SK-N-SH (cell line): ENCODE measurements around the gene ASIP. TPM values are rescaled to one million over a fixed set of nuclear protein-coding genes. Genes with fewer than 3 reads are reported as not detected.

Experiments used
- CTCF ChIA-PET: fragments of 300-600, 350-600 bp; formaldehyde crosslinking; extraction: SDS; loops from one replicate; lab custom pipeline; 2021; lab: Yijun Ruan, JAX
- POLR2A ChIA-PET: fragments of 350-600 bp; sonication (Branson Sonifier 250); formaldehyde crosslinking; extraction: SDS; loops from one replicate; lab custom pipeline; 2020; ENCODE audit warnings: antibody characterized with exemption, inconsistent platforms; lab: Yijun Ruan, JAX
- DNase-seq: peaks from one replicate; pipeline ENCODE4 v3.0.0; 2012
- H2AFZ ChIP-seq: fragments of 200-600 bp; sonication (generic); 2 replicates; pipeline ENCODE4 v1.8.1; 2016; ENCODE audit warnings: antibody characterized with exemption, mild to moderate bottlenecking, low read depth
- H3F3A ChIP-seq: fragments of 200-600 bp; sonication (generic); replicated peaks from 2 replicates; pipeline ENCODE3; 2016; ENCODE audit warnings: antibody characterized with exemption, mild to moderate bottlenecking; ENCODE audit not compliant: insufficient read depth
- H3K27ac ChIP-seq, 2 experiments: fragments of 200-500 bp in 1 of 2; fragments of 200-600 bp in 1 of 2; sonication (Bioruptor generic) in 1 of 2; sonication (generic), shearing (Covaris generic) in 1 of 2; 2 replicates each; pipeline versions ENCODE4 v1.5.1 to v1.6.1; 2014 to 2016; ENCODE audit warnings: low read depth in 2 of 2, inconsistent platforms in 1 of 2, low read length in 1 of 2, mild to moderate bottlenecking in 1 of 2, mixed read lengths in 1 of 2
- H3K27me3 ChIP-seq: fragments of 200-600 bp; sonication (generic), shearing (Covaris generic); 2 replicates; pipeline ENCODE4 v1.6.1; 2016; ENCODE audit warnings: mixed run types; ENCODE audit not compliant: insufficient read depth
- H3K36me3 ChIP-seq, 2 experiments: fragments of 200-500 bp in 1 of 2; fragments of 200-600 bp in 1 of 2; sonication (Bioruptor generic) in 1 of 2; sonication (generic) in 1 of 2; replicated peaks in 1 of 2; 2 replicates each; pipeline versions ENCODE3 to v1.5.1; 2014 to 2016; ENCODE audit warnings: low read length in 1 of 2, mild to moderate bottlenecking in 1 of 2; ENCODE audit not compliant: insufficient read depth in 2 of 2, control insufficient read depth in 1 of 2
- H3K4me1 ChIP-seq, 2 experiments: fragments of 200-500 bp in 1 of 2; fragments of 200-600 bp in 1 of 2; sonication (Bioruptor generic) in 1 of 2; sonication (generic), shearing (Covaris generic) in 1 of 2; 2 replicates each; pipeline versions ENCODE4 v1.5.1 to v1.6.1; 2014 to 2016; ENCODE audit warnings: low read depth in 1 of 2, low read length in 1 of 2, mixed run types in 1 of 2; ENCODE audit not compliant: insufficient read depth in 2 of 2, control insufficient read depth in 1 of 2
- H3K4me2 ChIP-seq: fragments of 200-600 bp; sonication (generic), shearing (Covaris generic); 2 replicates; pipeline ENCODE4 v1.6.1; 2017; ENCODE audit warnings: mixed run types
- H3K4me3 ChIP-seq, 2 experiments: fragments of 200-500 bp in 1 of 2; fragments of 200-600 bp in 1 of 2; sonication (Bioruptor generic) in 1 of 2; sonication (generic), shearing (Covaris generic) in 1 of 2; 2 replicates each; pipeline versions ENCODE4 v1.5.1 to v1.8.1; 2014 to 2016; ENCODE audit warnings: low read depth in 2 of 2, inconsistent platforms in 1 of 2, low read length in 1 of 2, mild to moderate bottlenecking in 1 of 2, mixed read lengths in 1 of 2, moderate library complexity in 1 of 2
- H3K79me2 ChIP-seq: fragments of 200-600 bp; sonication (generic); 2 replicates; pipeline ENCODE4 v1.8.1; 2017; ENCODE audit warnings: mild to moderate bottlenecking; ENCODE audit not compliant: insufficient read depth
- H3K9ac ChIP-seq: fragments of 200-600 bp; sonication (generic); 2 replicates; pipeline ENCODE4 v1.6.1; 2017; ENCODE audit warnings: mixed run types
- H3K9me2 ChIP-seq: fragments of 200-600 bp; sonication (generic); 2 replicates; pipeline ENCODE4 v1.6.1; 2017; ENCODE audit warnings: mixed run types
- H3K9me3 ChIP-seq: fragments of 200-600 bp; sonication (generic); 2 replicates; pipeline ENCODE4 v1.6.1; 2017; ENCODE audit warnings: mixed run types, mild to moderate bottlenecking, moderate library complexity
- H4K20me1 ChIP-seq: fragments of 200-600 bp; sonication (generic); 2 replicates; pipeline ENCODE4 v1.6.1; 2017; ENCODE audit warnings: mild to moderate bottlenecking, mixed run types; ENCODE audit not compliant: insufficient read depth
- CHD2 ChIP-seq: fragments of 150-350 bp; IDR thresholded peaks from 2 replicates; pipeline ENCODE4 v1.6.1; 2018; ENCODE audit warnings: low read length; ENCODE audit not compliant: partially characterized antibody
- ELF1 ChIP-seq: IDR thresholded peaks from 2 replicates; pipeline ENCODE4 v1.4.0; 2012
- EZH2phosphoT487 ChIP-seq: fragments of 200-600 bp; sonication (generic); IDR thresholded peaks from 2 replicates; pipeline ENCODE4 v1.6.1; 2017; ENCODE audit warnings: low read depth, mixed run types, mild to moderate bottlenecking, antibody characterized with exemption, moderate library complexity, borderline replicate concordance
- FOXM1 ChIP-seq: IDR thresholded peaks from 2 replicates; pipeline ENCODE4 v1.4.0; 2012; ENCODE audit warnings: low read depth, mild to moderate bottlenecking
- GATA2 ChIP-seq: sonication (generic); formaldehyde crosslinking; IDR thresholded peaks from 2 replicates; pipeline ENCODE4 v1.5.0; 2020; ENCODE audit warnings: mild to moderate bottlenecking, missing genetic modification reagents
- JUND ChIP-seq: IDR thresholded peaks from 2 replicates; pipeline ENCODE4 v1.4.0; 2012
- MXI1 ChIP-seq: IDR thresholded peaks from 2 replicates; pipeline ENCODE4 v1.6.1; 2012; ENCODE audit warnings: mild to moderate bottlenecking, low read depth, low read length, improper control_type of control experiment
- NFIC ChIP-seq: IDR thresholded peaks from 2 replicates; pipeline ENCODE4 v1.4.0; 2012; ENCODE audit warnings: borderline replicate concordance
- NRF1 ChIP-seq: IDR thresholded peaks from 2 replicates; pipeline ENCODE4 v1.6.1; 2012; ENCODE audit warnings: low read depth, mild to moderate bottlenecking, low read length
- RCOR1 ChIP-seq: fragments of 150-350 bp; IDR thresholded peaks from 2 replicates; pipeline ENCODE4 v1.6.1; 2017; ENCODE audit warnings: antibody characterized with exemption, low read length
- SIN3A ChIP-seq: IDR thresholded peaks from 2 replicates; pipeline ENCODE4 v1.6.1; 2012; ENCODE audit warnings: low read depth, mild to moderate bottlenecking, low read length, moderate library complexity, borderline replicate concordance
- SMC3 ChIP-seq: IDR thresholded peaks from 2 replicates; pipeline ENCODE4 v1.6.1; 2012; ENCODE audit warnings: low read depth, low read length, improper control_type of control experiment
- TCF12 ChIP-seq: IDR thresholded peaks from 2 replicates; pipeline ENCODE4 v1.4.0; 2012
- WGBS: methylation state at CpG from one replicate; pipeline ENCODE4 v1.1.6; 2017; ENCODE audit warnings: low lambda C conversion rate; 5-methylcytosine and 5-hydroxymethylcytosine counted together
- polyA plus RNA-seq, 3 experiments: library from polyadenylated mRNA; depleted of rRNA; stranded (reverse); fragments of >200 nt; gene quantifications; 2 replicates each; pipeline ENCODE4 v1.2.3, GENCODE V29; 2012
- TF ChIP-seq, protein P1 (sequence below): fragments of 150-350 bp; IDR thresholded peaks from 2 replicates; pipeline ENCODE4 v1.6.1; 2016; ENCODE audit warnings: mild to moderate bottlenecking, low read depth, low read length
- TF ChIP-seq, protein P2 (sequence below): IDR thresholded peaks from 2 replicates; pipeline ENCODE4 v1.4.0; 2012; ENCODE audit warnings: low read depth
- TF ChIP-seq, protein P3 (sequence below): IDR thresholded peaks from 2 replicates; pipeline ENCODE4; 2012
- TF ChIP-seq, protein P4 (sequence below): fragments of 200-600 bp; sonication (generic); IDR thresholded peaks from 2 replicates; pipeline ENCODE4 v1.6.1; 2017; ENCODE audit warnings: antibody characterized with exemption, mild to moderate bottlenecking, moderate library complexity
- TF ChIP-seq, protein P5 (sequence below): IDR thresholded peaks from 2 replicates; pipeline ENCODE4 v1.4.0; 2012; ENCODE audit warnings: low read depth, borderline replicate concordance

The ASIP gene
- polyA plus RNA-seq, 1 of the 3 experiments (the other 2 are of a cell fraction) = 0.15 TPM

DNA sequence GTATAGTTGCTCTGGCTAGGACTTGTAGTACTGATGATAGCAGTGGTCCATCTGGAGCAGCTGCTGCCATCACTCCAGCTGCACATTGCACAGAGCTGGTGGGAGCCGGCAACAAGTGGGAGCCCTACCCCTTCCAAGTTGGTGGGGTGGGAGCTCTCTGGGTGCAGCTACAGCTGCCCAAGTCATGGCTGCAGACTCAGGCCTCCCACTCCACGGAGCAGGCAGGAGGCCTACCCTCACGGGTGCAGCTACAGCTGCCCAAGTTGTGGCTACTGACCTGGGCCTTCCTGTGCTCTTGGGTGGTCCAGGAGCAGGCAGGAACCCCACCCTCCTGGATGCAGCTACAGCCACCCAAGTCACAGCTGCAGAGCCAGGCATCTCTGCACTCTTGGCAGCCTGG lies 32.1 kb upstream of the ASIP start:
- H3K36me3 ChIP-seq = no peaks in the 10 kb centered on the region
- H3K79me2 ChIP-seq = no peaks in the 10 kb centered on the region
- peaks cover 13% of the 10 kb centered on the region for H3K9me3 ChIP-seq
- ChIA-PET POLR2A (no interaction called here), CTCF (interaction anchor here (1.1 to 2.6 kb wide), 2 partner anchors 18 to 58 kb away, joined by 3 to 12 read pairs; no protein-coding TSS in a partner anchor)
- no peaks in the 10 kb centered on the region for H4K20me1 ChIP-seq
- no peak overlapping the region for H3K4me3 ChIP-seq
- 50% methylated on average over 2 of the region's 3 CpGs for WGBS
- H3K9ac ChIP-seq = no peak overlapping the region
- no peaks in the 10 kb centered on the region for H3K27me3 ChIP-seq
- no peaks in the 10 kb centered on the region for H3F3A ChIP-seq
- no peaks in the 10 kb centered on the region for H3K9me2 ChIP-seq
- TF ChIP-seq, protein P1, sequence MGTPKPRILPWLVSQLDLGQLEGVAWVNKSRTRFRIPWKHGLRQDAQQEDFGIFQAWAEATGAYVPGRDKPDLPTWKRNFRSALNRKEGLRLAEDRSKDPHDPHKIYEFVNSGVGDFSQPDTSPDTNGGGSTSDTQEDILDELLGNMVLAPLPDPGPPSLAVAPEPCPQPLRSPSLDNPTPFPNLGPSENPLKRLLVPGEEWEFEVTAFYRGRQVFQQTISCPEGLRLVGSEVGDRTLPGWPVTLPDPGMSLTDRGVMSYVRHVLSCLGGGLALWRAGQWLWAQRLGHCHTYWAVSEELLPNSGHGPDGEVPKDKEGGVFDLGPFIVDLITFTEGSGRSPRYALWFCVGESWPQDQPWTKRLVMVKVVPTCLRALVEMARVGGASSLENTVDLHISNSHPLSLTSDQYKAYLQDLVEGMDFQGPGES = no peak
- TF ChIP-seq CHD2 (no peak), SIN3A (no peak), JUND (no peak), TCF12 (no peak)
- no peaks in the 10 kb centered on the region for H3K4me1 ChIP-seq
- no peak for DNase-seq
- no peak overlapping the region for H3K27ac ChIP-seq
- no peak overlapping the region for H2AFZ ChIP-seq
- no peak overlapping the region for H3K4me2 ChIP-seq

DNA sequence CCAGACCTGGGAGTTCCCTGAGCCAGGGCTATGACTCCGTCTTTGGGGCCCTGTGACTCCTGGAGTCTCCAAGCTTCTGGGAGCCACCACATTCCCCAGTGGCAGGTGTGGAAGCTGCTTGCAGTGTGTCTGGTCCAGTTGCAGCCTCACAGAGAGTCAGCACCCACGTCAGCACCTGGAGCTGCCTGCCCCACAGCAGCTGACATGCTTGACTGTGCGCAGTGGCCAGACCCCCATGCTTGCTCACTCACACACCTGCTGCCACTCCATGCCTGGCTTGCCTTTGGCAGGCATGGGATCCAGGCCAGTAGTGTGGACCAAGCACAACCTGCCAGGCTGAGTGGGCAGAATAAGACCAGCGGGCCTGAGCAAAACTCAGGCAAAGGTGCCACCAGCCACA lies 31.0 kb upstream of the ASIP start:
- H3K79me2 ChIP-seq = no peaks in the 10 kb centered on the region
- H3K27me3 ChIP-seq = no peaks in the 10 kb centered on the region
- no peaks in the 10 kb centered on the region for H4K20me1 ChIP-seq
- no peaks in the 10 kb centered on the region for H3K36me3 ChIP-seq
- no peaks in the 10 kb centered on the region for H3F3A ChIP-seq
- no peak overlapping the region for H3K27ac ChIP-seq
- no peak overlapping the region for H2AFZ ChIP-seq
- H3K4me2 ChIP-seq = no peak overlapping the region
- H3K9me3 ChIP-seq = peaks cover 13% of the 10 kb centered on the region
- TF ChIP-seq EZH2phosphoT487 = no peak
- no peak for TF ChIP-seq NFIC
- TF ChIP-seq, protein P2, sequence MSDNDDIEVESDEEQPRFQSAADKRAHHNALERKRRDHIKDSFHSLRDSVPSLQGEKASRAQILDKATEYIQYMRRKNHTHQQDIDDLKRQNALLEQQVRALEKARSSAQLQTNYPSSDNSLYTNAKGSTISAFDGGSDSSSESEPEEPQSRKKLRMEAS = no peak
- TF ChIP-seq, protein P3, sequence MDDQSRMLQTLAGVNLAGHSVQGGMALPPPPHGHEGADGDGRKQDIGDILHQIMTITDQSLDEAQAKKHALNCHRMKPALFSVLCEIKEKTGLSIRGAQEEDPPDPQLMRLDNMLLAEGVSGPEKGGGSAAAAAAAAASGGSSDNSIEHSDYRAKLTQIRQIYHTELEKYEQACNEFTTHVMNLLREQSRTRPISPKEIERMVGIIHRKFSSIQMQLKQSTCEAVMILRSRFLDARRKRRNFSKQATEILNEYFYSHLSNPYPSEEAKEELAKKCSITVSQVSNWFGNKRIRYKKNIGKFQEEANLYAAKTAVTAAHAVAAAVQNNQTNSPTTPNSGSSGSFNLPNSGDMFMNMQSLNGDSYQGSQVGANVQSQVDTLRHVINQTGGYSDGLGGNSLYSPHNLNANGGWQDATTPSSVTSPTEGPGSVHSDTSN = no peak
- TF ChIP-seq GATA2 = no peak
- TF ChIP-seq, protein P4, sequence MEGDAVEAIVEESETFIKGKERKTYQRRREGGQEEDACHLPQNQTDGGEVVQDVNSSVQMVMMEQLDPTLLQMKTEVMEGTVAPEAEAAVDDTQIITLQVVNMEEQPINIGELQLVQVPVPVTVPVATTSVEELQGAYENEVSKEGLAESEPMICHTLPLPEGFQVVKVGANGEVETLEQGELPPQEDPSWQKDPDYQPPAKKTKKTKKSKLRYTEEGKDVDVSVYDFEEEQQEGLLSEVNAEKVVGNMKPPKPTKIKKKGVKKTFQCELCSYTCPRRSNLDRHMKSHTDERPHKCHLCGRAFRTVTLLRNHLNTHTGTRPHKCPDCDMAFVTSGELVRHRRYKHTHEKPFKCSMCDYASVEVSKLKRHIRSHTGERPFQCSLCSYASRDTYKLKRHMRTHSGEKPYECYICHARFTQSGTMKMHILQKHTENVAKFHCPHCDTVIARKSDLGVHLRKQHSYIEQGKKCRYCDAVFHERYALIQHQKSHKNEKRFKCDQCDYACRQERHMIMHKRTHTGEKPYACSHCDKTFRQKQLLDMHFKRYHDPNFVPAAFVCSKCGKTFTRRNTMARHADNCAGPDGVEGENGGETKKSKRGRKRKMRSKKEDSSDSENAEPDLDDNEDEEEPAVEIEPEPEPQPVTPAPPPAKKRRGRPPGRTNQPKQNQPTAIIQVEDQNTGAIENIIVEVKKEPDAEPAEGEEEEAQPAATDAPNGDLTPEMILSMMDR = no peak
- no peak for TF ChIP-seq RCOR1
- TF ChIP-seq, protein P5, sequence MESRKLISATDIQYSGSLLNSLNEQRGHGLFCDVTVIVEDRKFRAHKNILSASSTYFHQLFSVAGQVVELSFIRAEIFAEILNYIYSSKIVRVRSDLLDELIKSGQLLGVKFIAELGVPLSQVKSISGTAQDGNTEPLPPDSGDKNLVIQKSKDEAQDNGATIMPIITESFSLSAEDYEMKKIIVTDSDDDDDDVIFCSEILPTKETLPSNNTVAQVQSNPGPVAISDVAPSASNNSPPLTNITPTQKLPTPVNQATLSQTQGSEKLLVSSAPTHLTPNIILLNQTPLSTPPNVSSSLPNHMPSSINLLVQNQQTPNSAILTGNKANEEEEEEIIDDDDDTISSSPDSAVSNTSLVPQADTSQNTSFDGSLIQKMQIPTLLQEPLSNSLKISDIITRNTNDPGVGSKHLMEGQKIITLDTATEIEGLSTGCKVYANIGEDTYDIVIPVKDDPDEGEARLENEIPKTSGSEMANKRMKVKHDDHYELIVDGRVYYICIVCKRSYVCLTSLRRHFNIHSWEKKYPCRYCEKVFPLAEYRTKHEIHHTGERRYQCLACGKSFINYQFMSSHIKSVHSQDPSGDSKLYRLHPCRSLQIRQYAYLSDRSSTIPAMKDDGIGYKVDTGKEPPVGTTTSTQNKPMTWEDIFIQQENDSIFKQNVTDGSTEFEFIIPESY = no peak
- TF ChIP-seq NRF1 = no peak
- TF ChIP-seq ELF1 = no peak
- no peak for TF ChIP-seq SMC3
- no peak for TF ChIP-seq MXI1
- no peak for TF ChIP-seq FOXM1
- no peak overlapping the region for H3K9ac ChIP-seq
- 50% methylated on average over 2 of the region's 4 CpGs for WGBS
- H3K9me2 ChIP-seq = no peaks in the 10 kb centered on the region
- ChIA-PET CTCF (interaction anchor here (2.6 kb wide), 1 partner anchor 19 kb away, joined by 12 read pairs; no protein-coding TSS in a partner anchor), POLR2A (no interaction called here)
- no peak overlapping the region for H3K4me3 ChIP-seq
- no peak for DNase-seq
- no peaks in the 10 kb centered on the region for H3K4me1 ChIP-seq
